HG03064 (cell line): Measurements from ENCODE around the gene FBXO24.
"Not testable (repeated sequence)": the region's sequence is repeated elsewhere in the genome, so short reads cannot be mapped to it uniquely, and the experiment has no call there.

Experiments
- ATAC-seq: cut with Tn5 transposase; IDR thresholded peaks from one replicate; pipeline ENCODE4 v1.9.1; 2021; ENCODE audit warnings: low read depth; ENCODE audit not compliant: unreplicated experiment

Gene FBXO24

GRCh38 chr7:100556541-100556940 is 29.6 kb upstream of the FBXO24 start:
- ATAC-seq: no peak

- no peak for ATAC-seq
Observed at GRCh38 chr7:100559127-100559526, 27.0 kb upstream of the FBXO24 start.

GRCh38 chr7:100561491-100562194 is 24.5 kb upstream of the FBXO24 start:
- ATAC-seq: no peak

- ATAC-seq: no peak
Observed at GRCh38 chr7:100562195-100563099, 23.7 kb upstream of the FBXO24 start.

GRCh38 chr7:100563100-100563564 is 23.0 kb upstream of the FBXO24 start:
- no peak for ATAC-seq

GRCh38 chr7:100563809-100564400 is 22.2 kb upstream of the FBXO24 start:
- no peak for ATAC-seq

GRCh38 chr7:100564405-100564804 is 21.7 kb upstream of the FBXO24 start:
- ATAC-seq: not testable (repeated sequence)

GRCh38 chr7:100565133-100565571 is 21.0 kb upstream of the FBXO24 start:
- no peak for ATAC-seq

- no peak for ATAC-seq
Observed at GRCh38 chr7:100566018-100566531, 20.1 kb upstream of the FBXO24 start.

GRCh38 chr7:100567031-100567730 is 18.9 kb upstream of the FBXO24 start:
- no peak for ATAC-seq

GRCh38 chr7:100567751-100568175 is 18.4 kb upstream of the FBXO24 start:
- no peak for ATAC-seq

GRCh38 chr7:100568176-100568895 is 17.8 kb upstream of the FBXO24 start:
- ATAC-seq: no peak

GRCh38 chr7:100568896-100569844 is 17.0 kb upstream of the FBXO24 start:
- ATAC-seq: no peak

GRCh38 chr7:100570954-100571828 is 14.9 kb upstream of the FBXO24 start:
- no peak for ATAC-seq

GRCh38 chr7:100571829-100572116 is 14.4 kb upstream of the FBXO24 start:
- ATAC-seq: no peak

- ATAC-seq: no peak
Observed at GRCh38 chr7:100572281-100572948, 13.7 kb upstream of the FBXO24 start.

- ATAC-seq: no peak
Observed at GRCh38 chr7:100572949-100573675, 13.0 kb upstream of the FBXO24 start.
